ENCODE results near the gene BAHCC1. TPM values are rescaled to one million over a fixed set of nuclear protein-coding genes. Genes with fewer than 3 reads are reported as not detected.

BAHCC1 gene
- total RNA-seq, 1 experiment from 2014 or later, result 9.9 TPM

- intact Hi-C loops (cut with micrococcal nuclease), result loop anchor here (1.0 kb wide), 1 partner anchor 18 kb away; no protein-coding TSS in a partner anchor
- Histone ChIP-seq H3F3A (ENCODE audit: low read length, unreplicated experiment) (no peaks in the 10 kb centered on the region), H3K4me3 (ENCODE audit: low read length) (peak overlapping the region; percentile 73), H3K27me3 (ENCODE audit: low read length) (no peaks in the 10 kb centered on the region), H3K79me2 (ENCODE audit: low read length) (peaks cover 38% of the 10 kb centered on the region), H3K27ac (ENCODE audit: low read length) (no peak overlapping the region), H3K9me3 (ENCODE audit: low read length) (no peaks in the 10 kb centered on the region), H3K4me2 (ENCODE audit: low read length) (peak overlapping the region; percentile 92), H3K9ac (ENCODE audit: low read length) (peak overlapping the region; percentile 59; the same call in 1 of the 2 replicates), H3K4me1 (ENCODE audit: insufficient read depth, low read length) (peaks cover 27% of the 10 kb centered on the region), H3K36me3 (ENCODE audit: low read depth, low read length) (no peaks in the 10 kb centered on the region), H4K20me1 (ENCODE audit: low read length) (no peaks in the 10 kb centered on the region), H3K9me2 (replicated peaks; ENCODE audit: low read length) (no peaks in the 10 kb centered on the region), H2AFZ (ENCODE audit: low read length) (no peak overlapping the region)
- BruUV-seq (replicated peaks), result no TSS peak
- TF ChIP-seq EZH2 (IDR thresholded peaks at IDR 0.05; ENCODE audit: low read length, unreplicated experiment) (no peak), CTCF (conservative IDR thresholded peaks at IDR 0.05; ENCODE audit: low read depth, low read length) (no peak), EZH2phosphoT487 (IDR thresholded peaks at IDR 0.05; ENCODE audit: borderline replicate concordance, low read length) (no peak)
- ATAC-seq, result no peak
- POLR2A ChIA-PET (ENCODE audit: unreplicated experiment), result no interaction called here
- CTCF ChIA-PET, result no interaction called here
- no peak for DNase-seq
Observed at GRCh38 chr17:81346908-81347349, 48.3 kb upstream of the BAHCC1 start.

GRCh38 chr17:81347437-81347836 is 47.8 kb upstream of the BAHCC1 start:
- H2AFZ ChIP-seq (ENCODE audit: low read length), result no peak overlapping the region
- no peaks in the 10 kb centered on the region for H3K27me3 ChIP-seq (ENCODE audit: low read length)
- no peaks in the 10 kb centered on the region for H3K9me2 ChIP-seq (replicated peaks; ENCODE audit: low read length)
- TF ChIP-seq CTCF (conservative IDR thresholded peaks at IDR 0.05; ENCODE audit: low read depth, low read length) (no peak), EZH2phosphoT487 (IDR thresholded peaks at IDR 0.05; ENCODE audit: borderline replicate concordance, low read length) (no peak), EZH2 (IDR thresholded peaks at IDR 0.05; ENCODE audit: low read length, unreplicated experiment) (no peak)
- H3K4me2 ChIP-seq (ENCODE audit: low read length), result peak overlapping the region; percentile 92; the same call in 1 of the 2 replicates
- POLR2A ChIA-PET (ENCODE audit: unreplicated experiment), result no interaction called here
- BruUV-seq (replicated peaks), result no TSS peak
- H3K27ac ChIP-seq (ENCODE audit: low read length), result no peak overlapping the region
- no peaks in the 10 kb centered on the region for H3K36me3 ChIP-seq (ENCODE audit: low read depth, low read length)
- no peaks in the 10 kb centered on the region for H3F3A ChIP-seq (ENCODE audit: low read length, unreplicated experiment)
- H3K4me1 ChIP-seq (ENCODE audit: insufficient read depth, low read length), result peaks cover 21% of the 10 kb centered on the region
- H3K9ac ChIP-seq (ENCODE audit: low read length), result no peak overlapping the region
- intact Hi-C loops (cut with micrococcal nuclease), result no loop called here
- CTCF ChIA-PET, result no interaction called here
- H3K4me3 ChIP-seq (ENCODE audit: low read length), result no peak overlapping the region
- H4K20me1 ChIP-seq (ENCODE audit: low read length), result no peaks in the 10 kb centered on the region
- no peak for ATAC-seq
- H3K79me2 ChIP-seq (ENCODE audit: low read length), result peaks cover 33% of the 10 kb centered on the region
- DNase-seq, result no peak
- no peaks in the 10 kb centered on the region for H3K9me3 ChIP-seq (ENCODE audit: low read length)

- Histone ChIP-seq H3F3A (ENCODE audit: low read length, unreplicated experiment) (no peaks in the 10 kb centered on the region), H3K27me3 (ENCODE audit: low read length) (no peaks in the 10 kb centered on the region), H4K20me1 (ENCODE audit: low read length) (no peaks in the 10 kb centered on the region), H2AFZ (ENCODE audit: low read length) (no peak overlapping the region), H3K27ac (ENCODE audit: low read length) (no peak overlapping the region), H3K9ac (ENCODE audit: low read length) (no peak overlapping the region), H3K36me3 (ENCODE audit: low read depth, low read length) (no peaks in the 10 kb centered on the region), H3K9me3 (ENCODE audit: low read length) (no peaks in the 10 kb centered on the region), H3K4me2 (ENCODE audit: low read length) (no peak overlapping the region), H3K79me2 (ENCODE audit: low read length) (peaks cover 24% of the 10 kb centered on the region), H3K4me1 (ENCODE audit: insufficient read depth, low read length) (peaks cover 21% of the 10 kb centered on the region), H3K9me2 (replicated peaks; ENCODE audit: low read length) (no peaks in the 10 kb centered on the region), H3K4me3 (ENCODE audit: low read length) (no peak overlapping the region)
- ChIA-PET POLR2A (ENCODE audit: unreplicated experiment) (no interaction called here), CTCF (no interaction called here)
- no peak for ATAC-seq
- no TSS peak for BruUV-seq (replicated peaks)
- DNase-seq, result no peak
- TF ChIP-seq CTCF (conservative IDR thresholded peaks at IDR 0.05; ENCODE audit: low read depth, low read length) (no peak), EZH2phosphoT487 (IDR thresholded peaks at IDR 0.05; ENCODE audit: borderline replicate concordance, low read length) (no peak), EZH2 (IDR thresholded peaks at IDR 0.05; ENCODE audit: low read length, unreplicated experiment) (no peak)
- intact Hi-C loops (cut with micrococcal nuclease), result no loop called here
Observed at GRCh38 chr17:81348097-81349055, 46.9 kb upstream of the BAHCC1 start.
